ENCODE results near the gene ZNF324.

ZNF324 gene

GRCh38 chr19:58509731-58510083 is 42.8 kb downstream of the ZNF324 start:
- Histone ChIP-seq H3K27ac (ENCODE audit: low read depth, low read length, poor library complexity, severe bottlenecking) (no peak overlapping the region), H3K4me2 (ENCODE audit: low read length) (no peak overlapping the region), H3F3A (ENCODE audit: insufficient read depth, low read length) (no peaks in the 10 kb centered on the region), H3K9me3 (ENCODE audit: low read length) (no peaks in the 10 kb centered on the region), H4K20me1 (ENCODE audit: insufficient read depth, low read length) (no peaks in the 10 kb centered on the region), H3K36me3 (ENCODE audit: insufficient read depth, low read length) (no peaks in the 10 kb centered on the region; the same call in 1 of the 2 replicates), H3K9ac (ENCODE audit: low read length) (no peak overlapping the region), H3K4me1 (ENCODE audit: insufficient read depth, low read length, severe bottlenecking) (peaks cover 12% of the 10 kb centered on the region), H3K9me2 (ENCODE audit: low read depth, low read length) (no peaks in the 10 kb centered on the region), H2AFZ (ENCODE audit: low read length) (no peak overlapping the region), H3K79me2 (ENCODE audit: insufficient read depth, low read length) (peaks cover 5% of the 10 kb centered on the region; the same call in 1 of the 2 replicates), H3K4me3 (ENCODE audit: low read depth, low read length, poor library complexity, severe bottlenecking) (no peak overlapping the region), H3K27me3 (ENCODE audit: insufficient read depth, low read length) (no peaks in the 10 kb centered on the region)
- TF ChIP-seq, protein P1, sequence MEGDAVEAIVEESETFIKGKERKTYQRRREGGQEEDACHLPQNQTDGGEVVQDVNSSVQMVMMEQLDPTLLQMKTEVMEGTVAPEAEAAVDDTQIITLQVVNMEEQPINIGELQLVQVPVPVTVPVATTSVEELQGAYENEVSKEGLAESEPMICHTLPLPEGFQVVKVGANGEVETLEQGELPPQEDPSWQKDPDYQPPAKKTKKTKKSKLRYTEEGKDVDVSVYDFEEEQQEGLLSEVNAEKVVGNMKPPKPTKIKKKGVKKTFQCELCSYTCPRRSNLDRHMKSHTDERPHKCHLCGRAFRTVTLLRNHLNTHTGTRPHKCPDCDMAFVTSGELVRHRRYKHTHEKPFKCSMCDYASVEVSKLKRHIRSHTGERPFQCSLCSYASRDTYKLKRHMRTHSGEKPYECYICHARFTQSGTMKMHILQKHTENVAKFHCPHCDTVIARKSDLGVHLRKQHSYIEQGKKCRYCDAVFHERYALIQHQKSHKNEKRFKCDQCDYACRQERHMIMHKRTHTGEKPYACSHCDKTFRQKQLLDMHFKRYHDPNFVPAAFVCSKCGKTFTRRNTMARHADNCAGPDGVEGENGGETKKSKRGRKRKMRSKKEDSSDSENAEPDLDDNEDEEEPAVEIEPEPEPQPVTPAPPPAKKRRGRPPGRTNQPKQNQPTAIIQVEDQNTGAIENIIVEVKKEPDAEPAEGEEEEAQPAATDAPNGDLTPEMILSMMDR (IDR thresholded peaks at IDR 0.05; ENCODE audit: low read length): no peak
- TF ChIP-seq EZH2 (IDR thresholded peaks at IDR 0.05; ENCODE audit: borderline replicate concordance, low read length): no peak

DNA sequence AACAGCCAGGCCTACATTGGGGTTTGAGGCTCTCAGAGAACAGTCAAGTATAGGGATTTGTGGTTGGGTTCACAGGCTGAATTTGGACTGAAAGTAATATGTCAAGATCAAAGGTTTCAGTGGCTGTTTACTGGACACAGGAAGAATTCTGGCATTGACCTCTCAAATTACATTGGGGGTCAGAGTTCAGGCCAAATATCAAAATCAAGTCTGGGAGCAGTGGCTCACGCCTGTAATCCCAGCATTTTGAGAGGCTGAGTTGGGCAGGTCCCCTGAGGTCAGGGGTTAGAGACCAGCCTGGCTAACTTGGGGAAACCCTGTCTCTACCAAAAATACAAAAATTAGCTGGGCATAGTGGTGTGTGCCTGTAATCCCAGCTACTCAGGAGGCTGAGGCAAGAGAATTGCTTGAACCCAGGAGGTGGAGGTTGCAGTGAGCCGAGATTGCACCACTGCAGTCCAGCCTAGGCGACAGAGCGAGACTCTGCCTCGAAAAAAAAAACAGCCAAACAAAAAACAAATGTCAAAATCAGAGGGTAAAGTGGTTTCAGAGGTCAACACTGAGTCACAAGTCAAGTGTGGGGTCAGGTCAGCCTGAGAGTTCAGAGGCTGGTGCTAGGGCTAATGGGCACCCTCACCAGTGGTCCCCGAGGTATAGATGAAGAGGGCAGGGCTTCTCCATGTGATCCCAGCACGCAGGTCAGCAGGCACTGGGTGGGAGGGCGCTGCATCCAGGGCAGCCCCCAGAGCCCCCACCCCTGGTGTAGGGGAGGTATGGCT is 43.4 kb downstream of the ZNF324 start:
- Histone ChIP-seq H3K9me2 (ENCODE audit: low read depth, low read length) (no peaks in the 10 kb centered on the region), H3K9me3 (ENCODE audit: low read length) (no peaks in the 10 kb centered on the region), H3K4me1 (ENCODE audit: insufficient read depth, low read length, severe bottlenecking) (peaks cover 18% of the 10 kb centered on the region), H3K36me3 (ENCODE audit: insufficient read depth, low read length) (no peaks in the 10 kb centered on the region; the same call in 1 of the 2 replicates), H4K20me1 (ENCODE audit: insufficient read depth, low read length) (no peaks in the 10 kb centered on the region), H3K27ac (ENCODE audit: low read depth, low read length, poor library complexity, severe bottlenecking) (no peak overlapping the region), H3K9ac (ENCODE audit: low read length) (no peak overlapping the region), H3K27me3 (ENCODE audit: insufficient read depth, low read length) (no peaks in the 10 kb centered on the region), H3K4me3 (ENCODE audit: low read depth, low read length, poor library complexity, severe bottlenecking) (no peak overlapping the region), H3K79me2 (ENCODE audit: insufficient read depth, low read length) (peaks cover 5% of the 10 kb centered on the region; the same call in 1 of the 2 replicates), H2AFZ (ENCODE audit: low read length) (no peak overlapping the region), H3F3A (ENCODE audit: insufficient read depth, low read length) (no peaks in the 10 kb centered on the region), H3K4me2 (ENCODE audit: low read length) (no peak overlapping the region)
- no peak for TF ChIP-seq EZH2 (IDR thresholded peaks at IDR 0.05; ENCODE audit: borderline replicate concordance, low read length)
- TF ChIP-seq, protein P1 (IDR thresholded peaks at IDR 0.05; ENCODE audit: low read length): no peak

DNA sequence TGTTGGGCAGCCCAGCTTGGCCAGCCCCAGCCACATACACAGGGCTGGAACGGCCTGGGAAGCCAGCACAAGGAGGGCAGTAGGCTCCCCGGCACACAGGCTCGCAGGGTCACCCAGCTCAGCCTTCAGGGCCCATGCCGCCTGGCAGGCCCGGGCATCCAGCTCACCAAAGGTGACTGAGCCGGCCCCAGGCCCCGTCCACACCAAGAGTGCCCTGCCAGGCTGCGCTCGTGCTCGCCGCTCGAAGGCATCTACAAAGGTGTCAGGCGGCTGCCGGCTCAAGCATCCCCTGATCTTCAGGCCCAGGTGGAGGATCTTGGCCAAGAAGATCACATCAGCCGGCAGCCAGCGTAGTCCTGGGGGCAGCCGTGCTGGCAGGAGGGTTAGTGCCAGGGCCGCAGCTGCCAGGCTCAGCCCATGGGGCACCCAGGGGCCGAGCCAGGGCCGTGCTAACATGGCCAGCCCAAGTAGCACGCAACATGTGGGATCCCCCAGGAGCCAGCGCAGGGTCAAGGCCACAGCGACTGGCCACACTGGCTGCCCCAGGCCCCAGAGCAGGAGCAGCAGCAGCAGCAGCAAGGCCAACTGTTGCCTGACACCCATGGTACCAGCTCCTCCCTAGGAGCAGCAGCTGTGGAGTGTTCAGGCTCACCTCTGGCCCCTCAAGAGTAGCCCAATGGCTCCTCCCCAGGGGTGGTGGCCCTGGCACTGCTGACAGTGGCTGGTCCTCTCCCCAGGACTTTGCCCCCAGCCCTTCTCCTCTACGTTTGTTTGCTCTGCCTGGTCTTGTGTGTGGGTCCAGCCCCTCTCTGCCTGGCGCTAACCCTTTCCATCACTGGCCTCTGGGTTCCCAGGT is 44.7 kb downstream of the ZNF324 start, which contains the start of gene SLC27A5:
Gene SLC27A5 (minus strand): TSS at position 640 of the 856 bp plus-strand sequence. CDS start 37 bp downstream, at position 603.
- H2AFZ ChIP-seq (ENCODE audit: low read length): no peak within 1 kb of the TSS
- no peaks in the 10 kb centered on the region for H3K9me2 ChIP-seq (ENCODE audit: low read depth, low read length)
- peaks cover 6% of the 10 kb centered on the region for H3K36me3 ChIP-seq (ENCODE audit: insufficient read depth, low read length)
- no peak within 1 kb of the TSS for H3K9ac ChIP-seq (ENCODE audit: low read length)
- H4K20me1 ChIP-seq (ENCODE audit: insufficient read depth, low read length): no peaks in the 10 kb centered on the region
- peaks cover 31% of the 10 kb centered on the region for H3K4me1 ChIP-seq (ENCODE audit: insufficient read depth, low read length, severe bottlenecking)
- H3K4me3 ChIP-seq (ENCODE audit: low read depth, low read length, poor library complexity, severe bottlenecking): no peak within 1 kb of the TSS
- H3K27ac ChIP-seq (ENCODE audit: low read depth, low read length, poor library complexity, severe bottlenecking): no peak within 1 kb of the TSS
- peaks cover 5% of the 10 kb centered on the region; the same call in 1 of the 2 replicates for H3K79me2 ChIP-seq (ENCODE audit: insufficient read depth, low read length)
- no peaks in the 10 kb centered on the region for H3K27me3 ChIP-seq (ENCODE audit: insufficient read depth, low read length)
- TF ChIP-seq, protein P1 (IDR thresholded peaks at IDR 0.05; ENCODE audit: low read length): no peak
- TF ChIP-seq EZH2 (IDR thresholded peaks at IDR 0.05; ENCODE audit: borderline replicate concordance, low read length): no peak
- no peak within 1 kb of the TSS for H3K4me2 ChIP-seq (ENCODE audit: low read length)
- H3F3A ChIP-seq (ENCODE audit: insufficient read depth, low read length): no peaks in the 10 kb centered on the region
- H3K9me3 ChIP-seq (ENCODE audit: low read length): no peaks in the 10 kb centered on the region

Measured in OCI-LY1 (cell line).